Measurements from ENCODE around the gene PARVA.

DNA sequence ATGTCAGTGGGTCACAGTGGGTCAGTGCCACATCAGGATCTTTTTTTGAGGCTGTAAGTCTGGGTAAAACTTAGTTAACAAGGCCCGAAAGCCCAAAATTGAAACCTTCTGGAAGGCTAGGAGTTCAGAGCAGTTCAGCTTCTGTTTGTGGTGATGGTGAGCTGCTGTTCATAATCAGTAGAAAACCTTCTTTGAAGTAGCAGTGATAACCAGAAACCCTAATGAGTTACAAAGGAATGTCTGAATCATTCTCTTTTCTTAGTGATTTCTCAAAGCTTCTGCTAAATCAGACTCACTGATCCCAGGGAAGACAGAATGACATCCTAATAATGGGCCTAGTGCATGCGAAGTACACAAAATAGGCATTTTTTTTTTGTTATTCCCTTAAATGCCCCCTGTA is 124.7 kb downstream of the PARVA start:
- TF ChIP-seq EZH2 (IDR thresholded peaks at IDR 0.05; ENCODE audit: low read depth, low read length, severe bottlenecking) (no peak), POLR2A (IDR thresholded peaks at IDR 0.05; ENCODE audit: control extremely low read depth in 1 of 2, low read depth in 2 of 2, low read length in 2 of 2) (no peak), CEBPB (IDR thresholded peaks at IDR 0.05; ENCODE audit: low read depth, low read length) (no peak), SP1 (IDR thresholded peaks at IDR 0.05; ENCODE audit: low read depth, low read length) (no peak), POLR2AphosphoS5 (IDR thresholded peaks at IDR 0.05; ENCODE audit: low read depth, low read length) (no peak), SRF (IDR thresholded peaks at IDR 0.05; ENCODE audit: low read depth, low read length) (no peak), JUN (IDR thresholded peaks at IDR 0.05; ENCODE audit: low read depth, low read length) (no peak)

All from H1 (cell line).